ENCODE data around the gene STRN4. TPM values are rescaled to one million over a fixed set of nuclear protein-coding genes. Genes with fewer than 3 reads are reported as not detected.
"Not testable (repeated sequence)": the region's sequence is repeated elsewhere in the genome, so short reads cannot be mapped to it uniquely, and the experiment has no call there.

STRN4 gene
- total RNA-seq, 1 experiment from 2014 or later: 37.5 TPM

DNA sequence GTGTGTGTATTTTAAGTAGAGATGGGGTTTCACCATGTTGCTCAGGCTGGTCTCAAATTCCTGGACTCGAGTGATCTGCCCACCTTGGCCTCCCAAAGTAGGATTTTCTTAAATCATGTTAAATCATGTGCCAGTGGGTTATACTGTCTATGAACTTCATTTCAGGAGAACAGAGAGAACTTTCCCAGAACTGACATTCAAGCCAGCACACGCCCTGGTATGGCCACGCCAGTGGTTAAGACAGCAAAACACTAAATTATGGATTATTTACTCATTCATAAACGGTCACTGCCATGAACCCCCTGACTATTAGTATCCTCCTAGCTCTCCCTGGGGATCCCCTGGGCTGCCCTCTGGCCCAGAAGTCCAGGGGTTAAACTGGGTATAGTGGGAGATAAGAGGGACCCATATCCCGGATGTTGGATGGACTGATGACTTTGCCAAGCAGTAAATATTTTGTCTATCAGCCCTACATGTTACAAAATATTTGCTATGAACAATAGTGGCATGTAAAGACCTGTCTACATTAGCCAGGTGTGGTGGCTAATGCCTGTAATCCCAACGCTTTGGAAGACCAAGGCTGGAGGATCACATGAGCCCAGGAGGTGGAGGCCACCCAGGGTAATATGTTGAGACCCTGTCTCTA is 16.1 kb upstream of the STRN4 start:
- H3K27ac ChIP-seq (ENCODE audit: low read length): no peak overlapping the region
- H3K9me2 ChIP-seq (replicated peaks; ENCODE audit: insufficient read depth, low read length): no peaks in the 10 kb centered on the region
- H3K79me2 ChIP-seq (ENCODE audit: low read length): no peaks in the 10 kb centered on the region
- no peak overlapping the region for H2AFZ ChIP-seq (ENCODE audit: low read length)
- H3K4me2 ChIP-seq (ENCODE audit: low read depth, low read length, poor library complexity, severe bottlenecking): no peak overlapping the region
- H4K20me1 ChIP-seq (ENCODE audit: insufficient read depth, low read depth, low read length): no peaks in the 10 kb centered on the region
- no peaks in the 10 kb centered on the region for H3K36me3 ChIP-seq (ENCODE audit: insufficient read depth, low read length)
- H3K4me3 ChIP-seq (ENCODE audit: low read length): no peak overlapping the region
- H3K9me3 ChIP-seq (ENCODE audit: low read length): no peaks in the 10 kb centered on the region
- no peaks in the 10 kb centered on the region for H3K4me1 ChIP-seq (ENCODE audit: low read length)
- H3K9ac ChIP-seq (ENCODE audit: low read length): no peak overlapping the region
- no peaks in the 10 kb centered on the region for H3K27me3 ChIP-seq (ENCODE audit: low read length)
- DNase-seq: no peak

DNA sequence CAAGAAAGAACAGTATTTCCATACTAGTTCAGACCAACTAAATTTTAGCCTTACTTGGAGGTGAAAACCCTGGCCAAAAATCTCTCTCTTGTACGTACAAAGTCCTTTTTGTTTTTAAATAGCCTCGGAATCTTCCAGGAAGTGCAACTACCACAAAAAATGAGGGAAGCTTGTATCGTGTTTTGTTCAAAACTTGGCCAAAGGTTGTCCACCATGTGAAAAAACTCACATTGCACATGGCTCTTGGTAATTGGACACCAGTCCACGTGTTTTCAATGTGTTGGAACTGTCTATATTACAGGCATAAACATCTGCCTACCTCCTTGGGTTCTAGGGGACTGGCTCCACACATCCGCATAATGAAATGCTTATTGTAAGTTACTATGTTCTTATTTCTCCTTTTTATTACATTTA is 15.2 kb upstream of the STRN4 start:
- H2AFZ ChIP-seq (ENCODE audit: low read length): no peak overlapping the region
- no peak overlapping the region for H3K4me3 ChIP-seq (ENCODE audit: low read length)
- no peaks in the 10 kb centered on the region for H4K20me1 ChIP-seq (ENCODE audit: insufficient read depth, low read depth, low read length)
- no peaks in the 10 kb centered on the region for H3K27me3 ChIP-seq (ENCODE audit: low read length)
- no peaks in the 10 kb centered on the region for H3K36me3 ChIP-seq (ENCODE audit: insufficient read depth, low read length)
- H3K9ac ChIP-seq (ENCODE audit: low read length): no peak overlapping the region
- H3K9me2 ChIP-seq (replicated peaks; ENCODE audit: insufficient read depth, low read length): no peaks in the 10 kb centered on the region
- H3K4me1 ChIP-seq (ENCODE audit: low read length): no peaks in the 10 kb centered on the region
- DNase-seq: no peak
- H3K4me2 ChIP-seq (ENCODE audit: low read depth, low read length, poor library complexity, severe bottlenecking): no peak overlapping the region
- H3K27ac ChIP-seq (ENCODE audit: low read length): no peak overlapping the region
- H3K9me3 ChIP-seq (ENCODE audit: low read length): no peaks in the 10 kb centered on the region
- H3K79me2 ChIP-seq (ENCODE audit: low read length): no peaks in the 10 kb centered on the region

DNA sequence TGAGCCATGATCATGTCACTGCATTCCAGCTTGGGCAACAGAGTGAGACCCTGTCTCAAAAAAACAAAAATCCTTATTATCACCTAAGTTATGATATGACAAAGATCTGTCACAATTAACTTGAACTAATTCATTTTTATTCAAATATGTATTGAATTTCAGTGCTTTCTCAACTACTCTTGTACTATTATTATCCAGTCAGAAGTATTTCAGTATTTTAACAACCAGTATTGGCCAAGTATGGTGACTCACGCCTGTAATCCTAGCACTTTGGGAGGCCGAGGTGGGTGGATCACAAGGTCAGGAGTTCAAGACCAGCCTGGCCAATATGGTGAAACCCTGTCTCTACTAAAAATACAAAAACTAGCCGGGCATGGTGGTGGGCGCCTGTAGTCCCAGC is 14.6 kb upstream of the STRN4 start:
- H3K9me2 ChIP-seq (replicated peaks; ENCODE audit: insufficient read depth, low read length); H3K4me3 ChIP-seq (ENCODE audit: low read length); H3K4me2 ChIP-seq (ENCODE audit: low read depth, low read length, poor library complexity, severe bottlenecking); H3K9ac ChIP-seq (ENCODE audit: low read length); H3K9me3 ChIP-seq (ENCODE audit: low read length); H4K20me1 ChIP-seq (ENCODE audit: insufficient read depth, low read depth, low read length); H3K79me2 ChIP-seq (ENCODE audit: low read length); H3K36me3 ChIP-seq (ENCODE audit: insufficient read depth, low read length); H2AFZ ChIP-seq (ENCODE audit: low read length); H3K27me3 ChIP-seq (ENCODE audit: low read length); H3K4me1 ChIP-seq (ENCODE audit: low read length); H3K27ac ChIP-seq (ENCODE audit: low read length); DNase-seq: not testable (repeated sequence)

DNA sequence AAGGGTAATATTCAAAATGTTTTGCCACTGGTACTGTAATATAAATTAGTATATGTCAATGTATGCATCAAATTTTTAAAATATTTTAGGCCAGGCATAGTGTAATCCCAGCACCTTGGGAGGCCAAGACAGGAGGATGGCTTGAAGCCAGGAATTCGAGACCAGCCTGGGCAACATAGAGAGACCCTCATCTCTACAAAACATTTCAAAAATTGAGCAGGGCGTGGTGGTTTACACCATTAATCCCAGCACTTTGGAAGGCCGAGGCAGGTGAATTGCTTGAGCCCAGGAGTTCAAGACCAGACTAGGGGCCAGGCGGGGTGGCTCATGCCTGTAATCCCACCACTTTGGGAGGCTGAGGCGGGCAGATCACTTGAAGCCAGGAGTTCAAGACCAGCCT is 14.1 kb upstream of the STRN4 start:
- H3K27ac ChIP-seq (ENCODE audit: low read length): no peak overlapping the region

DNA sequence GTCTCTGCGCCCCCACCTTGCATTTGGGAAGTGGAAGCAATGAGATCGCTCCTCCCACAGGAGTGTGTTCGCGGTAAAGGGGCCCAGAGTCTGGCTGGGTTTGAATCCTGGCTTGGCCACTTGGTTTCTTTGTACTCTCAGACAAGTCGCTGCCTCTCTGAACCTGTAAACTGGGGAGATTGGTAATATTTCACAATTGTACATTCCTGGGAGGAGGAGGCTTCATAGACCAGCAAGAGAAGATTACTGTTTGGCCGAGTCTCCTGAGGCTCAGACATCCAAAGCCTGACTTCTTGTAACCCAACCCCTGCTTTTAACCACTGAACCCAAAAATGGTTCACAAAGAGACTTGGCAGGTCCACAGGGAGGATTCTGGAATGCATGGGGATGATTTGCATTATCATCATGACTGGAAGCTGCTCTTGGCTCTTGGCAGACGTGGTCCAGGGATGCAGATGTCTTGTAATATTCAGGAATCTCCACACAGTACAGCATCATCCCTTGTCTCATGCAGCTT is 13.6 kb upstream of the STRN4 start:
- no peaks in the 10 kb centered on the region for H3K9me2 ChIP-seq (replicated peaks; ENCODE audit: insufficient read depth, low read length)
- H3K4me2 ChIP-seq (ENCODE audit: low read depth, low read length, poor library complexity, severe bottlenecking): no peak overlapping the region
- H3K4me1 ChIP-seq (ENCODE audit: low read length): no peaks in the 10 kb centered on the region
- no peaks in the 10 kb centered on the region for H4K20me1 ChIP-seq (ENCODE audit: insufficient read depth, low read depth, low read length)
- H3K27me3 ChIP-seq (ENCODE audit: low read length): no peaks in the 10 kb centered on the region
- no peak overlapping the region for H3K27ac ChIP-seq (ENCODE audit: low read length)
- no peaks in the 10 kb centered on the region for H3K36me3 ChIP-seq (ENCODE audit: insufficient read depth, low read length)
- H2AFZ ChIP-seq (ENCODE audit: low read length): no peak overlapping the region
- H3K9ac ChIP-seq (ENCODE audit: low read length): no peak overlapping the region
- no peaks in the 10 kb centered on the region for H3K79me2 ChIP-seq (ENCODE audit: low read length)
- H3K4me3 ChIP-seq (ENCODE audit: low read length): no peak overlapping the region
- no peak for DNase-seq
- no peaks in the 10 kb centered on the region for H3K9me3 ChIP-seq (ENCODE audit: low read length)

More for the DNA sequence above, 14.1 kb upstream of the STRN4 start:
- H3K9ac ChIP-seq (ENCODE audit: low read length): no peak overlapping the region
- no peaks in the 10 kb centered on the region for H3K4me1 ChIP-seq (ENCODE audit: low read length)
- H4K20me1 ChIP-seq (ENCODE audit: insufficient read depth, low read depth, low read length): no peaks in the 10 kb centered on the region
- no peaks in the 10 kb centered on the region for H3K9me2 ChIP-seq (replicated peaks; ENCODE audit: insufficient read depth, low read length)
- H3K79me2 ChIP-seq (ENCODE audit: low read length): no peaks in the 10 kb centered on the region
- H2AFZ ChIP-seq (ENCODE audit: low read length): no peak overlapping the region
- H3K4me2 ChIP-seq (ENCODE audit: low read depth, low read length, poor library complexity, severe bottlenecking): no peak overlapping the region
- DNase-seq: no peak
- H3K27me3 ChIP-seq (ENCODE audit: low read length): no peaks in the 10 kb centered on the region
- H3K36me3 ChIP-seq (ENCODE audit: insufficient read depth, low read length): no peaks in the 10 kb centered on the region
- H3K4me3 ChIP-seq (ENCODE audit: low read length): no peak overlapping the region
- H3K9me3 ChIP-seq (ENCODE audit: low read length): no peaks in the 10 kb centered on the region

DNA sequence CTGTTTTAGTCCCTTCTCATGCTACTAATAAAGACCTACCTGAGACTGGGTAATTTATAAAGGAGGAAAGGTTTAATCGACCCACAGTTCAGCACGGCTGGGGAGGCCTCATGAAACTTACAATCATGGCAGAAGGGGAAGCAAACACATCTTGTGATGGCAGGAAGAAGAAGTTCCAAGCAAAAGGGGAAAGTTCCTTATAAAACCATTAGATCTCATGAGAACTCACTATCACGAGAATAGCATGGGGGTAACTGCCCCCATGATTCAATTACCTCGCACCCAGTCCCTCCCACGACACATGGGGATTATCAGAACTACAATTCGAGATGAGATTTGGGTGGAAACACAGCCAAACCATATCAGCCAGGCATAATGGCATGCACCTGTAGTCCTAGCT is 13.0 kb upstream of the STRN4 start:
- no peak overlapping the region for H2AFZ ChIP-seq (ENCODE audit: low read length)
- H3K4me1 ChIP-seq (ENCODE audit: low read length): no peaks in the 10 kb centered on the region
- no peaks in the 10 kb centered on the region for H3K27me3 ChIP-seq (ENCODE audit: low read length)
- H3K36me3 ChIP-seq (ENCODE audit: insufficient read depth, low read length): no peaks in the 10 kb centered on the region
- DNase-seq: no peak
- no peaks in the 10 kb centered on the region for H3K9me3 ChIP-seq (ENCODE audit: low read length)
- no peaks in the 10 kb centered on the region for H3K9me2 ChIP-seq (replicated peaks; ENCODE audit: insufficient read depth, low read length)
- H3K79me2 ChIP-seq (ENCODE audit: low read length): no peaks in the 10 kb centered on the region
- no peak overlapping the region for H3K27ac ChIP-seq (ENCODE audit: low read length)
- no peak overlapping the region for H3K4me2 ChIP-seq (ENCODE audit: low read depth, low read length, poor library complexity, severe bottlenecking)
- H3K4me3 ChIP-seq (ENCODE audit: low read length): no peak overlapping the region
- H4K20me1 ChIP-seq (ENCODE audit: insufficient read depth, low read depth, low read length): no peaks in the 10 kb centered on the region
- H3K9ac ChIP-seq (ENCODE audit: low read length): no peak overlapping the region

DNA sequence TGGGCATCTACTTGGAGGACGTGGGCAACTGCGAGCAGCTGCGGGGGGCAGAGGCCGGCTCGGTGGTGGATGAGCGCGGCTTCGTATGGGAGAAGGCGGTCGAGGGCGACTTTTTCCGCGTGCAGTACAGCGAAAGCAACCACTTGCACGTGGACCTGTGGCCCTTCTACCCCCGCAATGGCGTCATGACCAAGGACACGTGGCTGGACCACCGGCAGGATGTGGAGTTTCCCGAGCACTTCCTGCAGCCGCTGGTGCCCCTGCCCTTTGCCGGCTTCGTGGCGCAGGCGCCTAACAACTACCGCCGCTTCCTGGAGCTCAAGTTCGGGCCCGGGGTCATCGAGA is 10.3 kb upstream of the STRN4 start:
- H4K20me1 ChIP-seq (ENCODE audit: insufficient read depth, low read depth, low read length): no peaks in the 10 kb centered on the region
- DNase-seq: no peak
- H3K4me2 ChIP-seq (ENCODE audit: low read depth, low read length, poor library complexity, severe bottlenecking): no peak overlapping the region
- no peak overlapping the region for H2AFZ ChIP-seq (ENCODE audit: low read length)
- H3K27ac ChIP-seq (ENCODE audit: low read length): no peak overlapping the region
- peaks cover 4% of the 10 kb centered on the region for H3K4me1 ChIP-seq (ENCODE audit: low read length)
- no peak overlapping the region for H3K4me3 ChIP-seq (ENCODE audit: low read length)
- H3K9ac ChIP-seq (ENCODE audit: low read length): no peak overlapping the region
- H3K79me2 ChIP-seq (ENCODE audit: low read length): no peaks in the 10 kb centered on the region
- H3K9me2 ChIP-seq (replicated peaks; ENCODE audit: insufficient read depth, low read length): no peaks in the 10 kb centered on the region
- H3K9me3 ChIP-seq (ENCODE audit: low read length): no peaks in the 10 kb centered on the region
- 0 out of 2 replicates have a peak, but pooled peaks cover 4% of the 10 kb centered on the region for H3K36me3 ChIP-seq (ENCODE audit: insufficient read depth, low read length)
- H3K27me3 ChIP-seq (ENCODE audit: low read length): no peaks in the 10 kb centered on the region

DNA sequence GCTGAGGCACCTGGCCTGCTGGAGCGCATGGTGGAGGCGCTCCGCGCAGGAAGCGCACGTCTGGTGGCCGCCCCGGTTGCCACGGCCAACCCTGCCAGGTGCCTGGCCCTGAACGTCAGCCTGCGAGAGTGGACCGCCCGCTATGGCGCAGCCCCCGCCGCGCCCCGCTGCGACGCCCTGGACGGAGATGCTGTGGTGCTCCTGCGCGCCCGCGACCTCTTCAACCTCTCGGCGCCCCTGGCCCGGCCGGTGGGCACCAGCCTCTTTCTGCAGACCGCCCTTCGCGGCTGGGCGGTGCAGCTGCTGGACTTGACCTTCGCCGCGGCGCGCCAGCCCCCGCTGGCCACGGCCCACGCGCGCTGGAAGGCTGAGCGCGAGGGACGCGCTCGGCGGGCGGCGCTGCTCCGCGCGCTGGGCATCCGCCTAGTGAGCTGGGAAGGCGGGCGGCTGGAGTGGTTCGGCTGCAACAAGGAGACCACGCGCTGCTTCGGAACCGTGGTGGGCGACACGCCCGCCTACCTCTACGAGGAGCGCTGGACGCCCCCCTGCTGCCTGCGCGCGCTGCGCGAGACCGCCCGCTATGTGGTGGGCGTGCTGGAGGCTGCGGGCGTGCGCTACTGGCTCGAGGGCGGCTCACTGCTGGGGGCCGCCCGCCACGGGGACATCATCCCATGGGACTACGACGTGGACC is 9.7 kb upstream of the STRN4 start:
- H3K27me3 ChIP-seq (ENCODE audit: low read length): no peaks in the 10 kb centered on the region
- no peak overlapping the region for H3K27ac ChIP-seq (ENCODE audit: low read length)
- DNase-seq: no peak
- no peak overlapping the region for H3K9ac ChIP-seq (ENCODE audit: low read length)
- no peak overlapping the region for H3K4me2 ChIP-seq (ENCODE audit: low read depth, low read length, poor library complexity, severe bottlenecking)
- H3K9me2 ChIP-seq (replicated peaks; ENCODE audit: insufficient read depth, low read length): no peaks in the 10 kb centered on the region
- H3K4me3 ChIP-seq (ENCODE audit: low read length): no peak overlapping the region
- H3K79me2 ChIP-seq (ENCODE audit: low read length): no peaks in the 10 kb centered on the region
- no peaks in the 10 kb centered on the region for H3K9me3 ChIP-seq (ENCODE audit: low read length)
- no peak overlapping the region for H2AFZ ChIP-seq (ENCODE audit: low read length)
- H3K36me3 ChIP-seq (ENCODE audit: insufficient read depth, low read length): 0 out of 2 replicates have a peak, but pooled peaks cover 4% of the 10 kb centered on the region
- H4K20me1 ChIP-seq (ENCODE audit: insufficient read depth, low read depth, low read length): no peaks in the 10 kb centered on the region
- H3K4me1 ChIP-seq (ENCODE audit: low read length): peaks cover 4% of the 10 kb centered on the region
